Measurements from ENCODE around the gene NUP42. TPM values are rescaled to one million over a fixed set of nuclear protein-coding genes. Genes with fewer than 3 reads are reported as not detected.

Gene NUP42
- total RNA-seq, 1 experiment from 2014 or later = 36.5 TPM

DNA sequence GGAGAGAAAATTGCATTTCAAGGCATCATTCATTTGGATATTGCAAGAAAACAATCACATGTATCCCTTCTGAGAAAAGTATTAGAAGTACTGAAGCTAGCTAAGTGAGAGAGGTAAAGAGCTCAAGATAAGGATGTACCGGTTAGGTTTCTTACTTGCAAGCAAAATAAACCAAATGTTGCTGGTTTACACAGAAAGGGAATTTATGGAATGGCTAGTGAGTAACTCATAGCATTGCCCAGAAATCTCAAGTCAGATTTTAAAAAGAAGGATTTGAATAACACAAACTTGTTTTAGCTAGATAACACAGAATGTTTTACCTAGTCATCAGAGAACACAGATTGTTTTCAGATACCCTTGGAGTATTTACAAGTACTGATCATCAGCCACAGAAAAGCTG lies 45.6 kb upstream of the NUP42 start:
- Histone ChIP-seq H3K9me3 (ENCODE audit: control insufficient read depth, low read depth, low read length) (no peaks in the 10 kb centered on the region), H2AFZ (ENCODE audit: low read length) (no peak overlapping the region), H2BK15ac (ENCODE audit: low read depth, low read length) (no peak overlapping the region), H3K4ac (ENCODE audit: low read depth, low read length) (no peak overlapping the region), H4K20me1 (ENCODE audit: control insufficient read depth, insufficient read depth, insufficient read length) (no peaks in the 10 kb centered on the region), H3T11ph (ENCODE audit: low read length) (no peak overlapping the region), H3K18ac (ENCODE audit: insufficient read length, low read depth, low read length) (no peak overlapping the region), H3K4me2 (ENCODE audit: insufficient read depth, insufficient read length, low read length) (no peak overlapping the region), H3K23ac (ENCODE audit: insufficient read length, low read depth, low read length) (no peak overlapping the region), H3K79me1 (ENCODE audit: insufficient read depth, low read depth, low read length, poor library complexity, severe bottlenecking) (no peaks in the 10 kb centered on the region), H3K79me2 (ENCODE audit: insufficient read depth, low read length) (no peaks in the 10 kb centered on the region), H2AK5ac (ENCODE audit: insufficient read length, low read length) (no peak overlapping the region), H3K23me2 (ENCODE audit: insufficient read length, low read depth, low read length, poor library complexity, severe bottlenecking) (no peaks in the 10 kb centered on the region), H2BK120ac (ENCODE audit: low read depth, low read length, poor library complexity, severe bottlenecking) (no peak overlapping the region), H2BK5ac (ENCODE audit: insufficient read length, low read length) (no peak overlapping the region), H3K27me3 (ENCODE audit: insufficient read depth, low read length) (no peaks in the 10 kb centered on the region), H3K56ac (ENCODE audit: insufficient read length, low read depth, low read length) (no peak overlapping the region), H2BK20ac (ENCODE audit: low read depth, low read length, poor library complexity, severe bottlenecking) (no peak overlapping the region), H4K91ac (ENCODE audit: insufficient read length, low read depth, low read length) (no peak overlapping the region), H3K4me1 (ENCODE audit: insufficient read depth, low read length) (no peaks in the 10 kb centered on the region), H4K5ac (ENCODE audit: insufficient read length, low read depth, low read length) (no peak overlapping the region), H3K9ac (ENCODE audit: extremely low read depth, insufficient read length, low read length) (no peak overlapping the region), H2BK12ac (ENCODE audit: insufficient read length, low read depth, low read length) (no peak overlapping the region), H3K14ac (ENCODE audit: insufficient read depth, low read length) (no peak overlapping the region), H4K8ac (replicated peaks; ENCODE audit: insufficient read length, low read depth, low read length) (no peak overlapping the region), H3K27ac (ENCODE audit: insufficient read length, low read depth, low read length) (peak overlapping the region; percentile 15)
- no peak for DNase-seq
- Mint-ChIP-seq H3K4me3 (no peak overlapping the region), H3K36me3 (ENCODE audit: insufficient read depth in 1 of 3, low read depth in 3 of 3) (peaks cover 16 to 21% (median 17%) of the 10 kb centered on the region in 3 experiments; a peak in 6 of 7 replicates), H3K4me1 (peaks cover 5 to 14% of the 10 kb centered on the region in 2 experiments), H3K9me3 (peaks cover 3 to 4% of the 10 kb centered on the region in 2 experiments; a peak in 2 of 5 replicates), H3K27ac (peak overlapping the region in 2 of 3 experiments; percentile 4 to 77; a peak in 3 of 7 replicates), H3K27me3 (ENCODE audit: low read depth) (no peaks in the 10 kb centered on the region)
- TF ChIP-seq, protein P1, sequence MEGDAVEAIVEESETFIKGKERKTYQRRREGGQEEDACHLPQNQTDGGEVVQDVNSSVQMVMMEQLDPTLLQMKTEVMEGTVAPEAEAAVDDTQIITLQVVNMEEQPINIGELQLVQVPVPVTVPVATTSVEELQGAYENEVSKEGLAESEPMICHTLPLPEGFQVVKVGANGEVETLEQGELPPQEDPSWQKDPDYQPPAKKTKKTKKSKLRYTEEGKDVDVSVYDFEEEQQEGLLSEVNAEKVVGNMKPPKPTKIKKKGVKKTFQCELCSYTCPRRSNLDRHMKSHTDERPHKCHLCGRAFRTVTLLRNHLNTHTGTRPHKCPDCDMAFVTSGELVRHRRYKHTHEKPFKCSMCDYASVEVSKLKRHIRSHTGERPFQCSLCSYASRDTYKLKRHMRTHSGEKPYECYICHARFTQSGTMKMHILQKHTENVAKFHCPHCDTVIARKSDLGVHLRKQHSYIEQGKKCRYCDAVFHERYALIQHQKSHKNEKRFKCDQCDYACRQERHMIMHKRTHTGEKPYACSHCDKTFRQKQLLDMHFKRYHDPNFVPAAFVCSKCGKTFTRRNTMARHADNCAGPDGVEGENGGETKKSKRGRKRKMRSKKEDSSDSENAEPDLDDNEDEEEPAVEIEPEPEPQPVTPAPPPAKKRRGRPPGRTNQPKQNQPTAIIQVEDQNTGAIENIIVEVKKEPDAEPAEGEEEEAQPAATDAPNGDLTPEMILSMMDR (conservative IDR thresholded peaks at IDR 0.05) = no peak
- WGBS (ENCODE audit: extremely low coverage, insufficient read length, low lambda C conversion rate) = no CpG with 5 or more reads among the region's 1 CpG
